HEK293 (cell line): ENCODE results near the gene MRGPRE.

ENCODE experiments used
- CTCF ChIP-seq: fragments of 450-650 bp; formaldehyde crosslinking; IDR thresholded peaks from 2 replicates; pipeline ENCODE4 v1.5.1; 2016; ENCODE audit warnings: missing biosample characterization, missing genetic modification characterization
- ZNF133 ChIP-seq: fragments of 450-650 bp; formaldehyde crosslinking; IDR thresholded peaks from 2 replicates; pipeline ENCODE4 v1.5.1; 2016; ENCODE audit warnings: missing biosample characterization, missing genetic modification characterization

- TF ChIP-seq CTCF (tag by site-specific recombination): no peak
- no peak for TF ChIP-seq ZNF133
Measured at GRCh38 chr11:3189196-3189843, 42.9 kb downstream of the MRGPRE start.
